Prostate gland (tissue), 2 donors: ENCODE results near the gene COPS6.

ENCODE experiments used
- POLR2A ChIP-seq: fragments of 450-650 bp; IDR thresholded peaks from one replicate; pipeline ENCODE4 v1.6.1; 2016; ENCODE audit warnings: antibody characterized with exemption, mild to moderate bottlenecking
- TF ChIP-seq, protein P1 (sequence below), 4 experiments: fragments of 200-600 bp in 2 of 4; fragments of 450-650 bp in 2 of 4; sonication (generic) in 2 of 4; IDR thresholded peaks; 1 replicate in 3 of 4; 2 replicates in 1 of 4; pipeline ENCODE4 v1.5.1; 2016 to 2019; ENCODE audit warnings: antibody characterized with exemption in 4 of 4, mild to moderate bottlenecking in 2 of 4, moderate library complexity in 2 of 4

DNA sequence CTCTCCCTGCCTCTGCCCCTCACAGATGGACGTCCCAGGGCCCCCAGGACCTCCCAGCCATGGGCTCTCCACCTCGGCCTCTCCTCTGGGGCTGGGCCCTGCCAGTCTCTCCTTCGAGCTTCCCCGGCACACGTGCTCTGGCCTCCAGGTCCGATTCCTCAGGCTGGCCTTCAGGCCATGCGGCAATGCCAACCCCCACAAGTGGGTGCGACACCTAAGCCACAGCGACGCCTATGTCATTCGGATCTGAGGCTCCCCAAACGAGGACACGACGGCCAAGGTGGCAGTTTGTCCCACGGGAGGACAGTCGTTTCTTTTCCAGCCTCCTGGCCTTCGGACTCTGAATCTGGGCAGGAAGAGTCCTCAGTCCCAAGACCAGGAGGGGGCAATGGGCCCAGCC, 17.9 kb downstream of the COPS6 start:
- TF ChIP-seq, protein P1, sequence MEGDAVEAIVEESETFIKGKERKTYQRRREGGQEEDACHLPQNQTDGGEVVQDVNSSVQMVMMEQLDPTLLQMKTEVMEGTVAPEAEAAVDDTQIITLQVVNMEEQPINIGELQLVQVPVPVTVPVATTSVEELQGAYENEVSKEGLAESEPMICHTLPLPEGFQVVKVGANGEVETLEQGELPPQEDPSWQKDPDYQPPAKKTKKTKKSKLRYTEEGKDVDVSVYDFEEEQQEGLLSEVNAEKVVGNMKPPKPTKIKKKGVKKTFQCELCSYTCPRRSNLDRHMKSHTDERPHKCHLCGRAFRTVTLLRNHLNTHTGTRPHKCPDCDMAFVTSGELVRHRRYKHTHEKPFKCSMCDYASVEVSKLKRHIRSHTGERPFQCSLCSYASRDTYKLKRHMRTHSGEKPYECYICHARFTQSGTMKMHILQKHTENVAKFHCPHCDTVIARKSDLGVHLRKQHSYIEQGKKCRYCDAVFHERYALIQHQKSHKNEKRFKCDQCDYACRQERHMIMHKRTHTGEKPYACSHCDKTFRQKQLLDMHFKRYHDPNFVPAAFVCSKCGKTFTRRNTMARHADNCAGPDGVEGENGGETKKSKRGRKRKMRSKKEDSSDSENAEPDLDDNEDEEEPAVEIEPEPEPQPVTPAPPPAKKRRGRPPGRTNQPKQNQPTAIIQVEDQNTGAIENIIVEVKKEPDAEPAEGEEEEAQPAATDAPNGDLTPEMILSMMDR (IDR thresholded peaks at IDR 0.05): no peak
- TF ChIP-seq POLR2A: no peak
